ENCODE results near the gene FBLIM1.

The FBLIM1 gene

GRCh38 chr1:15758343-15758931 lies at the start of gene FBLIM1:
Gene FBLIM1 (plus strand): TSS chr1:15758795. CDS start chr1:15764984, 6,189 bp downstream.
- no peak for DNase-seq (ENCODE audit: low read depth)

- DNase-seq (ENCODE audit: low read depth), result no peak
These were observed 49.4 kb upstream of the FBLIM1 start for GRCh38 chr1:15709226-15709625.

GRCh38 chr1:15712168-15712567 lies 46.4 kb upstream of the FBLIM1 start:
- DNase-seq (ENCODE audit: low read depth), result no peak

DNA sequence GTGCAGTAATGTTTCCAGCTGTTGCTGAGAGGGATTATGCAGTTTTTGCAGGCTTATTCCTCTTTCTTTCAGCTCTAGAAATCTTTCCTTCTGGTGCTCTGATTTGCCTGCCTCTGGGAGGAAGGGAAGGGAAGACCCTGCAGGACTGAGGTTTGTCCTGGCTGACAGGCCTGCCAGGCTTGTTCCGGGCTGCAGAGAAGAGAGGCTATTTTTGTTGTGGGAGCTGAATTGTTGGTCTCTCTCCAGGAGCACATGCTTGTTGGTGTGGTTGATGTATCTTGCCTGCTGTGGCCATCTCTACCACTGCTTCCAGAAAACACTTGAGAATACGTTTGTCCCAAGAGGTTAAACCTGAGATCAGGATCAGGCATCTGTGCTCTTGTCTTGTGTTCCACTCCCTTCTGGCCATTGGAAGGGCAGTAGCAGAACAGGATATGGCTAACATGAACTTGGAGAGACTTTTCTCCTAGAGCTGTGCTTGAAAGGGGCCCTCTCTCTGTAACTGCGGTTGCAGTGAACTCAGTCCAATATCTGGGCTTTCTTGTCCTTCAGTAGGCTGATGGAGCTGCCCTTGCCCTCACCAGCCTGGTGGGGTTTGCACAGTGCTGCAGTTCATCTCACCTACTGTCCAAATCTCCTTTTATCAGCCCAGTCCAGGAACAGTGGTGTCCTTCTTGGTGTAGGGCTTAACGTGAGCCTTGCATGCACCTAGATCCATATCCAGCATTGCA lies 44.0 kb upstream of the FBLIM1 start:
- peak; percentile 28 for DNase-seq (ENCODE audit: low read depth)

GRCh38 chr1:15717418-15718125 lies 41.0 kb upstream of the FBLIM1 start:
- DNase-seq (ENCODE audit: low read depth), result no peak

DNA sequence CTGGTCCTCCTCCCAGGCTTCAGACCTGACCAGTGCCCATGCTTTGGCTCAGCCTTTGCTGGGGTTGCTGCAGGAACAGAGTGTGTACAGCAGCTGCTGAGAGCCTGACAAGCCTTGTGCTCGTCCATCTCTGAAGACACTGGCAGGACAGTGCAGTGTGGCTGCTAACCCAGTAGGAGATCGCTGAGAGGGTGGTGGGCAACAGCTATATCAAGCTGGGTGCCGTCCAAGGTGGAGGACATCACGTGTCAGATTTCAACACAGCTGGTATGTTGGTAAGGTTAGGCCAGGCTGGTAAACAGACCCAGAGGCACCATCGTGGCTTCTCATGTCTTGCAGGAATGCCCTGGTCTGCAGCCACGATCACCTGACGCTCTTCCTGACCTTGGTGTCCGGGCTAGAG lies 40.4 kb upstream of the FBLIM1 start:
- DNase-seq (ENCODE audit: low read depth), result no peak

DNA sequence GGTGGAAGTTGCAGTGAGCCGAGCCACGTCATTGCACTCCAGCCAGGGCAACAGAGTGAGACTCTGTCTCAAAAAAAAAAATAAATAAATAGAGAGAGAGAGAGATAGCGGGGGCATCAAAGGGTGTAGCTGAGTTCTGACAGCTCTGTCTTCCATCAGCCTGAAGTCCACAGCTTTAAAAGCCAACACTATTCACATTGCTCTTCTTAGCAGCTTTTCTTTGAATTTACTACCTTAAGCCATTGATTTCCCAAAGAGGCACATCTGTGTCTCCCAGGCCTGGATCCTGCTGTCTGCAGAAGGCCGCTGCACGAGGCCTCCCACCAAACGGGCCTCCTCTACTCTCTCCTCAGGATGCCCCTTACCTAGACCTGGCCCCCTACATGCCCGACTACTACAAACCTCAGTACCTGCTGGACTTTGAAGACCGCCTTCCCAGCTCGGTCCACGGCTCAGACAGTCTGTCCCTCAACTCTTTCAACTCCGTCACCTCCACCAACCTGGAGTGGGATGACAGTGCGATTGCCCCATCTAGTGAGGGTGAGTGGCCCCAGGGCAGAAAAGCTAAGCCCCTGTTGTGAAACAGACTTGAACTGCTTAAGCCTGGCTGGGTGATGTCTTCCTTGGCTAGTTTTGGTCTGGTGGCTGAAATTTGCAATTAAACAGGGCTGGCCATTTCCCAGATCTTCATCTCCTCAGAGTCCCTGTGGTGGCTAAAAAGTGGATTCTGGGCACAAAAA lies 39.0 kb upstream of the FBLIM1 start:
- DNase-seq (ENCODE audit: low read depth), result no peak

DNA sequence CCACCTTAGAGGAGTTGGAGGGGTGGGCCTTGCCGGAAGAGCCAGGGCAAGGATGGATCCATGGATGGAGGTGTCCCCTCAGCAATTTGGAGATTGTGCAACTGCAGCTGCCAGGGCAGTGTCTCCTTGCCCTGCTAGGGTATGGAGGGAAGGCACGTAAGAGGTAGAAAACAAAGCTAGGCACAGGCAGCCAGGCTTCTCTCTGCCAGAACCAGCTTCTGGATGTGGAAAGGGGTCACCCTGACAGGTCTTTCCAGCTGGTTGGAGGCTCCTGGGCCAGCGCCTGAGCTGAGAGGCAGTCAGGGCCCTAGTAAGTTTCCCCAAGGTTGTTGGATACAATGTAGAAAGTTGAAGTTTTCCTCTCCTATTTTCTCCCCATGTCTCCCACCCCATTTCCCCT lies 37.7 kb upstream of the FBLIM1 start:
- no peak for DNase-seq (ENCODE audit: low read depth)

DNA sequence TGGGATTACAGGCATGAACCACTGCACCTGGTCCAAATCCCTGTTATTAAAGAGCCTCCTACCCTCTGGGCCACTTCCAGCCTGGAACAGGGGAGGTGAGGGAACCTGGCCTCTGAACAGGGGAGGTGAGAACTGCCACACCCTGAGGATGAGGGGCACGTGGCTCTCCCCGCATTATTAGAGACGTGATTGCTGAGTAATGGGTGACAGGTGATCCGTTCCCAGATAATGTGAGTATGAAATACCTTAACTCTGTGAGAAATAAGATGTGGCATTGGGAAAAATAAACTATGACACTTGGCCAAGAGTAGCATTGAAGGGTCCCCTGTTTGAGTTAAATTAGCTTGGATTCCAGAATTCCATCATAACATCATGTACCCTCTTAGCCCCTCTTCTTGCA lies 36.2 kb upstream of the FBLIM1 start:
- no peak for DNase-seq (ENCODE audit: low read depth)

- no peak for DNase-seq (ENCODE audit: low read depth)
These were observed 35.6 kb upstream of the FBLIM1 start for GRCh38 chr1:15722836-15723532.

DNA sequence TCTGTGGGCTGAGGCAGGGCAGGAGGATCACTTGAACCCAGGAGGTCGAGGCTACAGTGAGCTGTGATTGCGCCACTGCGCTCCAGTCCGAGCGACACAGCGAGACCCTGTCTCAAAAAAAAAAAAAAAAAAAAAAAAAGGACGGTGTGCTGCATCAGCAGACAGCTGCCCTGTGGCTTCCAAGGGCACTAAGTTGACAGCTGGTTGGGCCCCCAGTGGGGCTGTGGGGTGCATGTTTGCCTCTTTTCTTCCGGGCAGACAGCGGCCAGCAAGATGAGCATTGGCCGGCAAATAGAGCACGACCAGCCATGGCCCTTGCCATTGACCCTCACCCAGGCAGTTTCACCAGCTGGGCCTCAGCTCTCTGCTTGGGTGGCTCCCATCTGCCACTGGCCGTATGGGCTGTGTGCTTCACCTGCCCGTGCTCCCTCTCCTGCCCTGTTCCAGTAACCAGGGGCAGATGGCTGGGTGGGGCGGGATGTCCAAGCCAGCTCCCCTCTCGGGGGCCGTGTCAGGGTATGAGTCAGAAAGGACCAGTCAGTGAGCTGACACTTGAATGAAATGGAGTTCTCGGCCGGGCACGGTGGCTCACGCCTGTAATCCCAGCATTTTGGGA lies 34.9 kb upstream of the FBLIM1 start:
- DNase-seq (ENCODE audit: low read depth), result no peak

DNA sequence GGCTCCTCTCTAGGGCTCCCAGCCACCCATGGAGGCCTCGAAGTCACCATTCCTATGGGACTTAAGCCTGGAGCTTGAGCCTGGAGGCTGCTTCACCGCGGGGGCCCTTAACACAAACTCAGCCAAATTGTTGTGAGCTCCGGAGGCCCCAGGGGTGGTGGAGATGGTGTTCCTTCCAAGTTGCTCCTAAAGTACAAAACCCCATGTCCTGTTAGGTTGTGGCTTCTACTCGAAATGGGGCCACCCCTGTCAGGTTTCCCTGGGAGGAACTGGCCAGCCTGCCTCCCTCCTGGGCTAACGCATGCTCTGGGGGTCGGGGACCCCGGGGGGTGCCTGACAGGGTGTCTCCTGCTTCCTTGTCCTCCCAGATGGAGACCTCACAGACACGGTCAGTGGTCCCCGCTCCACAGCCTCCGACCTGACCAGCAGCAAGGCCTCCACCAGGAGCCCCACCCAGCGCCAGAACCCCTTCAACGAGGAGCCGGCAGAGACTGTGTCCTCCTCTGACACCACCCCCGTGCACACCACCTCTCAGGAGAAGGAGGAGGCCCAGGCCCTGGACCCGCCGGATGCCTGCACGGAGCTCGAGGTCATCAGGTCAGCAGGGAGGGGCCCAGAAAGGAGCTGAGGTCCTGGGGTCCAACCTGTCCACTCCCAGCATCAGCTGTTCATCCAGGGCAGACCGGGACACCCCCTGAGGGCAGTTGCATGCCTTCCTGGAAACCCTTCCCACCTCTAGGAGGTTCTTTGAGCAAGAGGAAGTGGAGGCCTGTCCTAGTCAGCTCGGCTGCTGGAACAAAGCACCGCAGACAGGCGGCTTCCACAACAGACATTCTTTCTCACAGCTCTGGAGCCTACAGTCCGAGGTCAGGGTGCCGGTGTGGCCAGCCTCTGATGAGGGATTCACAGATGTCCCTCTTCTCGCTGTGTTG lies 33.4 kb upstream of the FBLIM1 start:
- no peak for DNase-seq (ENCODE audit: low read depth)

GRCh38 chr1:15726508-15726907 lies 32.1 kb upstream of the FBLIM1 start:
- DNase-seq (ENCODE audit: low read depth), result no peak

- DNase-seq (ENCODE audit: low read depth), result no peak
These were observed 31.6 kb upstream of the FBLIM1 start for GRCh38 chr1:15727021-15727420.

DNA sequence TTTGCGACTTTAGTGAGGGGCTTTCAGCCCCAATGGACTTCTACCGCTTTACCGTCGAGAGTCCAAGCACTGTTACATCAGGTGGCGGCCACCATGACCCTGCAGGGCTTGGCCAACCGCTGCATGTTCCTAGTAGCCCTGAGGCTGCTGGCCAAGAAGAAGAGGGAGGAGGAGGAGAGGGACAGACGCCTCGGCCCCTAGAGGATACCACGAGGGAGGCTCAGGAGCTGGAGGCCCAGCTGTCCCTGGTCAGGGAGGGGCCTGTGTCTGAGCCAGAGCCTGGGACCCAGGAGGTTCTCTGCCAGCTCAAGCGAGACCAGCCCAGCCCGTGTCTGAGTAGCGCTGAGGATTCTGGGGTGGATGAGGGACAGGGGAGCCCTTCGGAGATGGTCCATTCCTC lies 31.2 kb upstream of the FBLIM1 start:
- no peak for DNase-seq (ENCODE audit: low read depth)

DNA sequence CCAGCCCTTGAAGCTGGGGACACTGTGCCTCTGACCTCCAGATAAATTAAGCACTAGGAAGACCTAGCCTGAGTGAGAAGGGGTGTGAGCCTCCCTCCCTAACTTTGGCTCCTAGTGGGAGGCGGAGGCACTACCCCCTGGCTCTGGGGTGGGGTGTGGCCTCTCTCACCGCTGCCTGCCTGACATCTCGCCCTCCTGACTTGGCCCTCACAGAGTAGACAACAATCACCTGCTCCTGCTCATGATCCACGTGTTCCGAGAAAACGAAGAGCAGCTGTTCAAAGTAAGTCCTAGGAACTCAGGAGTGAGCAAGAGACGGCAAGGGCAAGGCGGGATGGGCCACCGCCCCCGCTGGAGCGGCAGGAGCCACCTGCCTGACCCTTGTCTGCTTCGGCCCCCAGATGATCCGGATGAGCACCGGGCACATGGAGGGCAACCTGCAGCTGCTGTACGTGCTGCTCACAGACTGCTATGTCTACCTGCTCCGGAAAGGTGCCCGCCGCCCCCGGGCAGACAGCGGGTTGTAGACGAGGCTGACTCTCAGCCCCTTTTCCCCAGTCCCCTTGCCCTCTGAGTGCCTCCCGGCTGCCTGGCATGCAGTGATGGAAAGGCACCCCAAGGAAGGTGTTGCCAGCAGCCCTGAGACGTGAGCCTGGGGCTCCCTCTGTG lies 30.6 kb upstream of the FBLIM1 start:
- DNase-seq (ENCODE audit: low read depth), result no peak

DNA sequence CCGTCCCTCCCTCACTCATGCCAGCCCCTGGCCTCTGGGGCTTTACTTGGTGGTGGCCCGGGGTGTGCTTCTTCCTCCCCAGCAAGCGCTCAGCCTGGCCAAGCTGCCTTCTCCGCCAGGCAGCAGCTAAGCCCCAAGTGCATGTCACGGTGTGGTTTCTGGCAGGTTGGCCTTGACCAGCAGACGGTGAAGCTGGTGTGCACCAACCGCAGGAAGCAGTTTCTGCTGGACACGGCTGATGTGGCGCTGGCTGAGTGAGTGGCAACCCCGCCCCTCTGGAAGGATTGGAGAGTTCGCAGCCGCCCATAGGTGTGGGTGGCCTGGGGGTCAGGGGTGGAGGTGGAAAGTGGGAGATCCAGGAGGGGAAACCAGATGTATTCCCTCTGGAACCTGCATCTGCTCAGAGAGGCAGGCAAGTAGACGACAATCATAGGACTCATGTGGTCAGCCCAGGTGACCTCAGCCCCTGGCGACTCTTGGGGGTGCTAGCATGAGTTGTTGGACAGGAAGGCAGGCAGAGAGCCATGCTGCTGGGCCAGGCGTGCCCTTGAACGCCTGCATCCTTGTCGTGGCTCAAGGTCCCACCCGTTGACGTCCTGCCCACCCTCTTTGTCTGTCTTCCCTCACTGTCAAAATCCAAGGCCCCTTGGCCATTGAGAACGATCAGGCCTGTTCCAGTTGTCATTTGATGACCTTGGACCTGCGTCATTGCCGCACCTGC lies 29.5 kb upstream of the FBLIM1 start:
- no peak for DNase-seq (ENCODE audit: low read depth)

- DNase-seq (ENCODE audit: low read depth), result no peak
These were observed 28.2 kb upstream of the FBLIM1 start for GRCh38 chr1:15730423-15730822.

DNA sequence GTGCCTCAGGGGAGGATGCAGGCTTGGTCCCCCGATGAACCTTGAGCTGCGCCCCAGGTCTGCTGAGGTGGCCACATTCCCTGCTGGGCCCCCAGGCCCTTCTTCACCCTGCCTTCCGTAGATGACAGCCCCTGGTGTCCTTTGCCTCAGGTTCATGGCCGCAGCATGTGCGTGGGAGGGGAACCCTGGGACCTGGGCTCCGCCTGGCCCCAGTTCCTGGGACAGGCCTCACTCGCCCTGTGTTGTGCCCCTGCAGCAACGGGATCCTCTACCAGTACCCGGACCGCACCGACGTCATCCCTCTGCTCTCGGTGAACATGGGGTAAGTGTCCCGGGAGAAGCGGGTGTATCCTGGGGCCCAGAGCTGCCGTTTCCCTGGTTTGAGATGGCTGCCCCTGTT lies 27.7 kb upstream of the FBLIM1 start:
- DNase-seq (ENCODE audit: low read depth), result no peak

Measured in GM04504 (cell line).